ENCODE data around the gene LONP2. TPM values are rescaled to one million over a fixed set of nuclear protein-coding genes. Genes with fewer than 3 reads are reported as not detected.

LONP2 gene
- total and polyA plus RNA-seq, 9 of the 15 experiments (the other 6 are each of a cell fraction or from before 2014, with no cell fraction given), result 8.1 to 41.2 (median 25.6) TPM

GRCh38 chr16:48300391-48300856 is 56.3 kb downstream of the LONP2 start (continued):
- no peak for TF ChIP-seq FIP1L1 (IDR thresholded peaks at IDR 0.05; ENCODE audit: low read depth, low read length, poor library complexity, severe bottlenecking)
- TF ChIP-seq HNRNPUL1 (IDR thresholded peaks at IDR 0.05; ENCODE audit: low read length), result no peak
- no peak for TF ChIP-seq CHAMP1 (IDR thresholded peaks at IDR 0.05)
- no peak for TF ChIP-seq PCBP1 (IDR thresholded peaks at IDR 0.05; ENCODE audit: low read depth, low read length, poor library complexity, severe bottlenecking)
- no peak for TF ChIP-seq FOXO4 (CRISPR knock-in tag; IDR thresholded peaks at IDR 0.05)
- TF ChIP-seq NCOA6 (IDR thresholded peaks at IDR 0.05), result no peak
- TF ChIP-seq BRD4 (IDR thresholded peaks at IDR 0.05), result no peak
- no peak for TF ChIP-seq EHMT2 (IDR thresholded peaks at IDR 0.05)
- TF ChIP-seq CBFA2T2 (conservative IDR thresholded peaks at IDR 0.05), result no peak
- no peak for TF ChIP-seq BRCA1 (IDR thresholded peaks at IDR 0.05)
- TF ChIP-seq BRCA1 (CRISPR knock-in tag; IDR thresholded peaks at IDR 0.05), result no peak
- TF ChIP-seq RBM39 (optimal IDR thresholded peaks at IDR 0.05; ENCODE audit: low read depth, low read length), result no peak
- no peak for TF ChIP-seq ZNF12 (CRISPR knock-in tag; IDR thresholded peaks at IDR 0.05)
- peak; percentile 97 for TF ChIP-seq ZNF175 (CRISPR knock-in tag; IDR thresholded peaks at IDR 0.05; ENCODE audit: low read depth)
- no peak for TF ChIP-seq CREB1 (IDR thresholded peaks at IDR 0.05)
- no peak for TF ChIP-seq CREB1 (CRISPR knock-in tag; IDR thresholded peaks at IDR 0.05)
- TF ChIP-seq TGIF2 (CRISPR knock-in tag; IDR thresholded peaks at IDR 0.05), result no peak
- no peak for TF ChIP-seq ZNF551 (CRISPR knock-in tag; IDR thresholded peaks at IDR 0.05)
- 0 out of 2 replicates have a peak, but pooled peaks have one; percentile 32 for TF ChIP-seq TCFL5 (CRISPR knock-in tag; conservative IDR thresholded peaks at IDR 0.05)
- TF ChIP-seq GTF2A2 (tag; IDR thresholded peaks at IDR 0.05), result peak; percentile 64; the same call in 1 of the 2 replicates
- no peak for TF ChIP-seq NR1H2 (CRISPR knock-in tag; IDR thresholded peaks at IDR 0.05)
- peak; percentile 86 for TF ChIP-seq POLR2H (tag; IDR thresholded peaks at IDR 0.05; ENCODE audit: low read depth)
- TF ChIP-seq PRPF4 (IDR thresholded peaks at IDR 0.05; ENCODE audit: insufficient read depth, low read depth, low read length, poor library complexity, severe bottlenecking), result no peak
- TF ChIP-seq DEAF1 (CRISPR knock-in tag; IDR thresholded peaks at IDR 0.05), result peak; percentile 63; the same call in 1 of the 2 replicates
